ENCODE results near the gene SCGB3A2.
A peak's percentile ranks its signal among the peaks of the same experiment; 100 is the strongest.

The SCGB3A2 gene, protein sequence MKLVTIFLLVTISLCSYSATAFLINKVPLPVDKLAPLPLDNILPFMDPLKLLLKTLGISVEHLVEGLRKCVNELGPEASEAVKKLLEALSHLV

DNA sequence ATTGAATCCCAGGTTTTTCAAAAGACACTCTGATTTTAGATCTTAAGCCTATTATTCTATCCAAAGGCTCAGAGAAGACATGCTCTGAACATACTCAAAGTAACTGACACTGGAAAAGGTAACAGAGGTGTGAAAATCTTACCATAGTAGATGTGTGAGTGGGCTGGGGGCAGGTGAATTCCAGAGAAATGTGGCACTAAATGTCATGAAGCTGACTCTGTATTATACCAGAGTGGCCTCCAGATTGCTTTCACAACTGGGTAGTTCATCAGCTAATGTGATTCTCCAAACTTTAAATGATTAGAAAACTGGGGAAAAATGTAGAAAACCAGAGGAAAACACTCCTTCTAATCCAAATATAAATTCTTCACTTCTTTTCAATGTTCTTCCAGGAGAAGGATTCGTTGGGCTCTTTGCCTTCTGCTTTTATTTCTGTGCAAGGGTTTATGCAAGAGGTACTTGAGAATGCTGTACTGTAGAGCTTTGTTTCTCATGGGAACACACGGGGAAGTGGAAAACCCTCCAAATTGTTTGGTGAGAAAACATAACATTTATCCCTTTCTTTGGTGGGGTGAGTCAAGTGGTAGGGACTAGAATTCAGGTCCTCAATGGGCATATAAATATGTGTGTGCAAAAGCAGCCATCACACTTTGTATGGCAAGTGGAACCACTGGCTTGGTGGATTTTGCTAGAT, at the start of gene SCGB3A2:
Gene SCGB3A2 (plus strand): TSS at position 646 of the 694 bp plus-strand sequence. CDS start 93 bp downstream, outside the sequence.
- FAIRE-seq, result no peak

DNA sequence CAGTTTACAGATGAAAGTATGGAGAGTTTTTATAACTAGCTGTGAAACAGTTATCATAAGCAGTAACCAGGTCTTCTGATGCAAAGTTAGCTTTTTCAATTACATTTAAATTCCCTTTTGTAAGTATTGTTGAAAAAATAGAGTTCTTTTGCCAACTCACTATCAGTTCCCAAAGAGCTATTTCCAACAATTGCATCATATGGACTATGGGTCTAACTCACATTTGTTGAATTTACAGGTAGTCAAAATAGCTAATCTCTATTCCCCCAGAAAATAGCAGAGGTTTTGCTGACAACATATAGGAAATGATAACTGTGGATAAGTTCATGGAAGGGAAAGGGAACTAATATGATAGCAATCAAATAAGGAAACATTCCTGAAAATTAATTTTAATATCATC, 48.5 kb upstream of the SCGB3A2 start:
- DNase-seq (ENCODE audit: extremely low spot score, insufficient read length, low read depth) (no peak), FAIRE-seq (no peak)

More for the DNA sequence above, at the start of gene SCGB3A2:
- DNase-seq (ENCODE audit: extremely low spot score, insufficient read length, low read depth), result no peak

DNA sequence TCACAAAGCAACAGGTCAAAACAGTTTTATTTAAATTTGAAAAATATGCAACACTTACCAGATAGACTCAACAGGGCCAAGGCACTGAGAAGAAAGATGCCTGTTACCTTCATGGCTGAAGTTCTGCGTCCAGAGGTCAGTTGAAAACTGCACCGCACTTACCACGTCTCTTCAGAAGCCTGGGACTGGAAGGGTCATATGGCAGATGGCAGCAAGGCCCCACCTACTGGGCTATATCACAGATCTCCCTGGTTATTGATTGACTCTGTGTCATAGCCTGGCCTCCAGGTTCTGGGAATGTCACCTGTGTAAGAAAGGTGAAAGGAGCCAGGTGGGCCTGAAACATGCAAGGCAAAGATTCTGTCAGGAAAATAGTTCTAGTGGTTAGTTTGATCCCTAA, 47.0 kb upstream of the SCGB3A2 start, which contains the start of gene SPINK1:
Gene SPINK1 (minus strand): TSS at position 207 of the 400 bp plus-strand sequence. CDS start 94 bp downstream, at position 113.
- FAIRE-seq, result no peak
- no peak for DNase-seq (ENCODE audit: extremely low spot score, insufficient read length, low read depth)

DNA sequence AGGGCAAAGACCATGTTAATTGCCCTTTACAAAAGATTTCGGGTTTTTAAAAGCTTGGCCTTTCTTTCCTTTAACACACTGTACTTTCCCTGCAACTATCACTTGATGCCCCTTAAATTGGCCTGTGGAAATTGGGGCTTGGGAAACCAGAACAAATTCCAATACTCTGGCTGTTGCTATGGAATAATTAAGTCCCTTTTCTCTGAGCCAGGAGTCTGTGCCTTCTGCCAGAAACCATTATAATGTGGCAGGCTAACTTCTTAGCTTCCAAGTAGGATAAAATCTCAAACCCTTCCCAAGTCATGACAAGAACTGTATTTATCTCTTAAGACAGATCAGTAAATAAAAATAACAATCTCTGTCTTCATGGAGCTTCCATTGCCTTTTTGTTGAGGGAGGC, 46.0 kb upstream of the SCGB3A2 start:
- FAIRE-seq, result no peak
- no peak for DNase-seq (ENCODE audit: extremely low spot score, insufficient read length, low read depth)

DNA sequence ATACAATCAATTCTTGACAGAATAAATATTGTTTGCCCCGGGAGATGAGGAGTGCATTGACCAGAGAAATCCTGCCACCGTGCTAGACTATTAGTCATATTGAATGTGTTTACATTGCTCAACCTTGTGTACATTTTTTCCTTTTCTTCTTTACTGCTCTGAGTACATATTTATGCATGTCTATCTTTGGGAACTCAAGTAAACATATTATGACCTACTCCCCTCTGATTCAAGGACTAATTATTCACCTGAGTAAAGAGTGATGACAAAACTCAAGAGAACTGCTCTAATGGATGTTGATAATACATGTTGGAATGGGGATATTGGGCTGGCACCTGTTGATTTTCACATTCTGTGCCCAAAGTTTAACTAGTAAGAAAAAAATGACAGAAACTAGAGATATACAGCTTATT, 43.1 kb upstream of the SCGB3A2 start:
- DNase-seq (ENCODE audit: extremely low spot score, insufficient read length, low read depth), result no peak
- FAIRE-seq, result no peak

DNA sequence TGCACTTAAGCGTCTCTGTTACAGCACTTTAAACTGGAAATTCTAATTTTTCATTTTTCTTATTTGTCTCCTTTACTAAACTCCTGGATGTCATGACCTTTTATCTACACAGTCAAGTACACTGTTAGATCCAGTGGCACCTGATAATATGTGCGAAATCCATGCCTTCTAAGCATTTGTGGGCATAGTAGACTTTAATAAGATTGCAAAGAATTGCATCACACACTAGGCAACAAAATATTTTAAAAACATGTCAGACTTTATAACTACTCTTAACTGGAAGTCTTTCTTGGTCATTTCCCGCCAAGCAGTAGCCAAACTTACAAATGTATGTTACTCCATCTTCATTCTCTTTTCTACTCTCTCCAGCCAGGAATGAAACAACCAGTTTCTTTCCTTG, 42.1 kb upstream of the SCGB3A2 start:
- no peak for FAIRE-seq

DNA sequence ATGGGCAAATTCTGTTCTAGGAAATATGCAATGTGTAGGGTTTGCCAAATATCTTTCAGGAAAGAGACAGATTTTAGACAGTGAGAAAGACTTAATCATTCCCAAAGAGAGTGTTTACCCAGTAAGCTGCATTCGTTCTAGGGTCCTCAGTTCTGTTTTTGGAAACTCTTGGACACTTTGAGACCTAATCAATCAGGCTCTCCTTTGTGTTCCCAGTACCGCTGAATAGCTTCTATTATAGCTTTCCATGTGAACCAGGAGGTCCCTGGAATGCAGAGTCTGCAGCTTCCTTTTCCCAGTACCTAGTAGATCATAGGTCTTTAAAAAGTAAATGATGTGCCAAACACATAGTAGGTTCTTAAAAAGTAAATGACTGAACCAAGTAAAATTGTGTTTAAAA, 35.6 kb upstream of the SCGB3A2 start:
- DNase-seq (ENCODE audit: extremely low spot score, insufficient read length, low read depth), result no peak
- no peak for FAIRE-seq

More for the DNA sequence above, 42.1 kb upstream of the SCGB3A2 start:
- no peak for DNase-seq (ENCODE audit: extremely low spot score, insufficient read length, low read depth)

DNA sequence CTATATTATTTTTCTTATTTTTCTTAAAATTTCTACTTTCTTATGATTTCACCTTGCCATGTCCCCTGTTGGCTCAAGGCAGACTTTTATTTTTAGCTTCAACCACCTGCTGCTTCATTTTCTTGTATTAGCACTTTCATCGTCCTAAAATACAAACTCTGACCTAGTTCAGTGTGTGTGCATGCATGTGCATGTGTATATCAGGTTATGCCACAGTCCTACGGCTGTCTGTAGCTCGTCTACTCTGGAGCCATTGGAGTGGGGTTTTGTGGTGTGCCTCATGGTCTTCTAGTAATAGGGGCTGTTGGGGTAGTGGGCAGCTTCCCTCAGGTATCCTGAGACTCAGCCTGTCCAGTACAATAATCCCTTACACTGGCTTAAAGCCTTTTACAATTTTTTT, 33.7 kb upstream of the SCGB3A2 start:
- FAIRE-seq (no peak), DNase-seq (ENCODE audit: extremely low spot score, insufficient read length, low read depth) (no peak)

DNA sequence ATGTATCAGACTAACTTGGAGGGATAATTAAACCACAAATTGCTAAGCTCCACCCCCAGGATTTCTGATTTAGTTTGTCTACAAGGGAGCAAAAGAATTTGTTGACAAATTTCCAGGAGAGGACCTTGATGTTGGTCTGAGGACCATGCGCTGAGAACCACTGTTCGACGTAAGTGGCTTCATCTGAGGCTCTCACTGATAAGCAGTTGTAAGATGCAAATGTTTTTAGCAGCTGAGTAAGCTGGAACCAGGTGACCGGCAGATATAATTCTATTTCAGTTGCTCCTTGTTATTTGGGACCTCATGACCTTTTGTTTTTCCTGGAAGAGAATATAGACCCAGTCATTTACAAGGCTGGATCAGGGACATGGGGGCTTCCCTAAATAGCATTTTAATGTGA, 32.9 kb upstream of the SCGB3A2 start:
- FAIRE-seq, result no peak
- no peak for DNase-seq (ENCODE audit: extremely low spot score, insufficient read length, low read depth)

DNA sequence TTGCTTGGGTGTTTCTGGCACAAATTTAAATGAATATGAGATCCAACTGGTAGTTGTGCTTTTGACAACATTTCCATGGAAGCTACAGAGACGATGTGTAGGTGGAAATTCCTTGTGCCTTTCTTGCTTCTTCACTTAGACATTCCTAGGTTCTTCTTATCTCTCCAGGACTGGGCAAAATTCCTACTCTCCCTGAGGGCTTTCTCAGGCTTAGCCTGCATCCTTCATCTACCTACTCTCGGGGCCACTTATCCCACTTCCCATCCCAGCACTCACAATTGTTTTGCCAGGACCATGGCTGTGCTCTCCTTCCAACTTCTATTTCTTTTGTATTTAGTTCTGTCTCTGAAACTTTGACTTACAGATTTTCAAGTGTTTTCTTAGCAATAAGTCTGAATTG, 29.3 kb upstream of the SCGB3A2 start:
- FAIRE-seq, result no peak
- DNase-seq (ENCODE audit: extremely low spot score, insufficient read length, low read depth), result no peak

DNA sequence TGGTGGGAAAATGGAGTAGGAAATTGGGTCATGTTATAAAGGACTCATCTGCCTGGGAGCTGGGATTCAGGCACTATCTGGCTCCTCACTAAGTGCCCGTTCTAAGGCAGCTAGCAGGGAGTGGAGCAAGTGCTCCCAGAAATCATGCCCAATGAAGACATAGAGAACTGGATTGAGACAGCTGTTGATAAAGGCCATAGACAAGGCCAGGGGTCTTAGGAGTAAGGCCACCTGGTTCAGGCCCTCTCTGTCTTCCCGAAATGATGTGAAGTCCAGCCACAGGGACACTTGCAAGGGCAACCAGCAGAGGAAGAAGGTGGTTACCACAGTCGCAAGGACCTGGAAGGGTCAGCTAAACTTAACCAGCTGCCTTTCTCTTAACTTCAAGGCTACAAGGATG, 26.9 kb upstream of the SCGB3A2 start:
- FAIRE-seq (no peak), DNase-seq (ENCODE audit: extremely low spot score, insufficient read length, low read depth) (no peak)

DNA sequence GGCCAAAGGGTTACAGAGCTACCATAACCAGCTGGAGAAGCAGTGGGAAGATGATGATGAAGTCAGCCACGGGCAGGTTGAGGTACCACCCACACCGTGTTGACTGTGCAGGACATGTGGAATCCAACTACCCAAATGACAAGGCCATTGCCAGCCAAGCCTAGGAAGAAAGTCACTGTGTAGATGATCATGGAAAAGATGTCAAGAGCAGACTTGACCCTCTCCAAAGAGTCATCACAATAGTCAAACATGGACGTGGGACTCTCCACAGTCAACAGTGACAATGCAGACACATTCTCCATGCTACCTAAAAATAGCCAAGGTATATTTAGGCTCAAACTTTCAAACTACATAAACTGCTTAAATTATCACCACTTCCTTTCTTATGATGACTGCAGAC, 26.1 kb upstream of the SCGB3A2 start:
- DNase-seq (ENCODE audit: extremely low spot score, insufficient read length, low read depth) (no peak), FAIRE-seq (no peak)

DNA sequence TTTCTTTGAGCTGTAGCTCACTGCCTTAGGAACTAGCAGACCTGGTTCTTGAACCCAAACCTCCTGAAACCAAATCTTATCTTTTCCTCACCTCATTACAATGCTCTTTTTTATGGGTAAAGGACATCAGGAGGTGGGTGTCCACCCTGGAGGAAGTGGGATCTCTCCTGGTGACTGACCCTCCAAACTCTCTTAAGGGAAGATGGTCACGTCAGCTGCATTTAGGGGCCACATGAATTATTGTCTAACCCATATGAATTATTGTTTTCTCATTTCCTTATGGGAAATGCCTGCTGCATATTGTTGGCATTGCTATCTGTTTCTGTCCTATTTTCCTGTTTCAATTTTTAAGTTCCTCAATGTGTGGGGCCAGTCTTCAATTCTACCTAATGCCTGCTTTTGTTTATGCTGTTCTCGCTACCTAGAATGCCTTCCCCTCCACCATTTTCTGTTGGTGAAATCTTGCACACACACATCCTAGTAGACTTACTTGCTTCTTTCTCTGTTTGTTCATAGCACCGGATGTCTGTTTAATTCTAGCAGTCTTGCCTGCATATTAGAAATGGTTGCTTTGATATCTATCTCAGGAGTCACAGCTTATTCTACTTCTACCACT, 25.0 kb upstream of the SCGB3A2 start:
- no peak for FAIRE-seq

DNA sequence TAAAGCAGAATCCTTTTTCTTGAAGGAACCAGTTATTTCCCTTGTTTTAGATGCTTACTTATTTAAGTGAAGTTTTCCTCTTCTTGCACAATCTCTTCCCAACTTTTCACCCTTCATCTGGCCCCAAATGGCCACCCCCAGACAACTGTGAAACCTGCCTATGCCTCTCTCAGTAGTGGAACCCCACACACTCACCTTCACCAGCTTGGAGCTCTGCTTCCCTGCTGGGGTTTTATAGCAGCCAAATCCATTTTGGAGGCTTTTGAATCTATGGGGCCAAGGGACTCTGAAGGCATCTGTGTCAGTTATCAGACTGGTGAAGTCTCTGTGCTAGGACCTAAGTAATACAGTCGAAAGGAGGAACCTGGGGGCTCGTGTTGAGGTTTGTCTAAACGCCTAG, 24.2 kb upstream of the SCGB3A2 start:
- DNase-seq (ENCODE audit: extremely low spot score, insufficient read length, low read depth) (no peak), FAIRE-seq (no peak)

More for the DNA sequence above, 25.0 kb upstream of the SCGB3A2 start:
- DNase-seq (ENCODE audit: extremely low spot score, insufficient read length, low read depth), result no peak

DNA sequence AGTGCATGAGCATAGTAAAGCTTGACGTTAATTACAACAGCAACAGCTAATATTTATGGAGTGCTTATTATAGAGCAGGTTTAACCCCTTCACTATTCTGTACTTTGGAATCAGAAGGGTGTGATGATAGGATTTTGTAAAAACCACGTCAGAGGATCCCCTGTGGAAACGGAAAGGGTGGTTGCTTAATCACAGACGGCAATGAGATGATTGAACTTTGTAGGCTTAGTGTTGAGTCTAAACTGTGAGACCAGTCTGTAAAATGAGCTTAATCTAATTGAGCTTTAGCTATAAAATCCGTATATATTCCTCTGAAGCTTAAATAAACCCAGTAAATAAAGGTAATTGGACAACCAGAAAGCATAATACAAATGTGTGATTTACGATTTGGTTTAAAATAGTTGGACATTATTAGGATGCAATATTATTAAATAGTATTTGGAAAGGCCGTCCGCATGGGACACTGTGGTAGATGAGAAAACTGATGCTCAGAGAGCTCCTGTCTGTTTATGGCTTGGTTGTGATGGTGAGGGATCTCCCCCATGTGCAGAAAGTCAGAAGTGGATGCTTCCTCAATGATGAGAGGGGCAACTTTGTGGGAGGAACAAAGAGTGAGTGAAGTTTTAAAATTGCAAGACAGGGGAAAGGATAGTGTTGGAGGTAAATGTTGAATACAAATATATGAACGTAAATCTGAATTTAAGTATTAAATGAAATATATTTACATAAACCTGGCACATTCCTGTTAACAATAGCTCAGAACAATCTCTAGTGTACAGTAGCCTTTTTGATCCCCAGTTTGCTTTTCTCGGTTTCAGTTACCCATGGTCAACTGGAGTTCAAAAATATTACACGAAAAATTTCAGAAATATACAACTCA, 23.4 kb upstream of the SCGB3A2 start:
- FAIRE-seq, result no peak
- no peak for DNase-seq (ENCODE audit: extremely low spot score, insufficient read length, low read depth)

DNA sequence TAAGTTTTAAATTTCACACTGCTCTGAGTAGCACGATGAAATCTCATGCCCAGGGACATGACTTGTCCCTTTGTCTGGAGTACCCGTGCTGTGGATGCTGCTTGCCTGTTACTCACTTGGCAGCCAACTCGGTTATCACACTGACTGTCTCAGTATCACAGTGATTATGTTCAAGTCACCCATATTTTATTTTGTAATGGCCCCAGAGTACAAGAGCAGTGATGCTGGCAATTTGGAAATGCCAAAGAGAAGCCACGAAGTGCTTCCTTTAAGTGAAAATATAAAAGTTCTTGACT, 22.8 kb upstream of the SCGB3A2 start:
- DNase-seq (ENCODE audit: extremely low spot score, insufficient read length, low read depth), result no peak
- no peak for FAIRE-seq

DNA sequence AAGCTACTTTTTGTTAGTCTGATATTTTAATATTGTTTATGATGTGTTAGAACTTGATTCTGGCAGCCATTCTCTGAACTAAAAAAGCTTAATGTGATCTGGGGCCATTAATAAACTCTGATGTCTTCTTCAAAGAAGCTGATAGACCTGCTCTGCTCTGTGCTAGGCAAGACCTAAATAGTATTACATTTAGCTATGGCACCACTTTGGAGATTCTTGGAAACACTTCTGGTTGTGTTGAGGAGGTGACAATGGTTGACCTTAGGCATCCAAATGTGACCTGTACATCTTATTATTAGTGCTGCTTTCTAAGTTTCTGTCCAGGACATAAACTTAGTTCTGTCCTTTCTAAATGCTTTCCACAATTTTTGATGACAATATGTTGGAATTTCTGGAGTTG, 21.7 kb upstream of the SCGB3A2 start:
- no peak for DNase-seq (ENCODE audit: extremely low spot score, insufficient read length, low read depth)
- no peak for FAIRE-seq

DNA sequence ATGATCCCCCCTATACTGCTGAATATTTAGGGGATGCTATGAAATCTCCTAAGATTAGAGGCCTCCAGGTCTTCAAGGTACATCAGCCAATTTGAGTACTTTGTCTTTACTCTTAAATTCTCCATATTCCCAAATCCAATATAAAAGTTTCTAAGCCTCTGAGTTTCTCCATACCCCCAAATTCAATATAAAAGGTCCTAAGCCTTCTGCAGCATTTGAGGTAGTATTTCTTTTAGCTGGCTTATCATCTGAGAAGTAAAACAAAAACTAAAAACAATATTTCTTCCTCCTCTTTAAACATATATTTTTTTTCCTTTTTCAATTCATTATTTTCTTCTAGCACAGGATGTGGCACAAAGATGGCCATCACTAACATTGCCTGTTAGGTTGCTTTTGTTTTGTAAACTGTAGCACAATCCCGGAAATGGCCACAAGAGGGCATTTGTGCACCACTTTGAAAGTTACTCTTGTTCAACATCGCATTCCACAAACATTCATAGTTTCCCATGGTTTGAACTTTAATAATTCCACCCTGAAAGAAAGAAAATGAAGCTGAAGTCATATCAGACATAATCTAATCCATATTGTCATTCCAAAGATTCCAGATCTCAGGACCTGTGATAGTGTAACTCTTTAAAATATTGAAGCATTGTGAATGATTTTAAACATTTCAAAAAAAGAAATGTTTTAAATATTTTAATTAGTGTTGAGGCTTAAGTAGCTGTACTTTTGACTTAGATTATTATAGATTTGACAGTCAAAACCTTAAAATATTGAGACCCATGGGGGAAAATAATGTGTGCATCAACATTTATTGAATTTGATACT, 21.0 kb upstream of the SCGB3A2 start:
- DNase-seq (ENCODE audit: extremely low spot score, insufficient read length, low read depth) (no peak), FAIRE-seq (peak; percentile 44)

DNA sequence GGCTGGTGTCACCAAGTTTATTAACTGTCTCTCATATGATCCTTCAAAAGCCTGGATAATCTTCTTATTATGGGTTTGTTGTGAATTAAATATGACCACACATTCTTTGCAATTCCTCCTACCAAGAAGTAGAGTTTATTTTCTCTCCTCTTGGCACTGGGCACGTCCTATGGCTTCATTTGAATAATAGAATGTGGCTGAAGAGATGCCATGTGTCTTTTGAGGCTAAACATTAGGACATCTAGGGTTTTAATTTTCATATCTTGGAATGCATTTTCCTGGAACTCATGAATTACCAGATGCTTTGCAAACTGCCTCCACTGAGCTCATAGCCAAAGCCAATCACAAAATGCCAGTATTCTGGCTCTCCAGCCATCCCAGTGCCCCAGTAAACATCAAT, 19.9 kb upstream of the SCGB3A2 start:
- no peak for FAIRE-seq
- no peak for DNase-seq (ENCODE audit: extremely low spot score, insufficient read length, low read depth)
